GF-D8 (cell line): ENCODE results near the gene STAU1.
"Not testable (repeated sequence)": the region's sequence is repeated elsewhere in the genome, so short reads cannot be mapped to it uniquely, and the experiment has no call there.

ENCODE experiments used
- DNase-seq: peaks from one replicate; lab custom pipeline; 2025; lab: John Stamatoyannopoulos, UW

The STAU1 gene

DNA sequence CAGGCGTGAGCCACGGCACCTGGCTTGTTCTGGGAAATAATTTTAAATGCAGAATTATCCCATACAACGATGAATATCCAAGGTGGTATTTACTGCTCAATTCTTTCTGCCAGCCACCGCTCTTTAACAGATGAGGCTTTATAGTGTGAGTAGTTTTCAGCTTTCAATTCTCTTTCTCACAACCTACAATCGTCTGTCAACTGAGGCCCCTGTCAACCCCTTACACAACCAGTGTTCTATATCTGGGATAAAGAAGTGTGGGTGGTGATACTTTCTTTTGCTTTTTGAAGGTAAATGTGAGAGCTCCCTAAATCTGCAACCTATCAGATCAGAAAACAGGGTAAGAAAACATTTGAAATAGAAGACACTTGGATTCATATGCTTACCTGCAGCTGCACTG, 22.5 kb downstream of the STAU1 start:
- DNase-seq = no peak

GRCh38 chr20:49163696-49164095, 24.4 kb downstream of the STAU1 start:
- no peak for DNase-seq

GRCh38 chr20:49161428-49162152, 26.5 kb downstream of the STAU1 start:
- no peak for DNase-seq

DNA sequence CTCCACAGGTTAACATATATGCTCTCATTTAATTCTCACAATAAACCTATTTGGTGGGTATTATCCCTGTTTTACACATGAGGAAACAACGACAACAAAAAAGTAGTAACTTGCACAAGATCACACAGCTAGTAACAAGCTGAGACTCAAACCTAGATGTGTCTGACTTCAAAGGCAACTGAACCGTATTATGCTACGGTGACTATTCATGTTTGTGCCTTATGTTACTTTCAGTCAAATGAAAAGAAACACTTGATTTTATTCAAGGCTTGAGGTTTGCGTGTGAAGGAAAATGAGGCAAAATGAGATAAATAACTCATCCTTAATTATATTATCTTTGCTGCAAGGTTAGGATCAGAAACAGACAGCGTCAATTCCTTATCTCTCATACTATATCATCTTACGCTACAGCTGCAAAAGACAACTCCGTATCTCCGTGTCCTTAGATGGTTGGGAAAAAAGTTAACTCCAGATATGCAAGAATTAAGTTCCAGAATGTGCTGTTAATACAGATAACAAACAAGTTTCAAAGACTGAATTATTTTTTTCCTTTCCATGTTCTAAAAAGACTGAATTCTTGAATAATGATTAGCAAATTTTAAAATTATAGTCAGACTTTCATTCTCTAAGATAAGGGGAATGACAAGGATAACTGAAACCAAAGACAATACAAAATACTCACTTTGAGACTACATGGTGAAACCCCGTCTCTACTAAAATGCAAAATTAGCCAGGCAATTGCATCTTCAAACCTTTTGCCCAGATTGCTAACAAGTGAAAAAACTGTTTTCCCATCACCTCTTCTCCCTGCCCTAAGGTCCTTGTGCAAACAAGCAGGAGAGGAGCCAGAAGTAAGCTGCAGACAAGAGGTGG, 27.8 kb downstream of the STAU1 start:
- DNase-seq = no peak

- DNase-seq = no peak
Observed at GRCh38 chr20:49157146-49157545, 31.0 kb downstream of the STAU1 start.

DNA sequence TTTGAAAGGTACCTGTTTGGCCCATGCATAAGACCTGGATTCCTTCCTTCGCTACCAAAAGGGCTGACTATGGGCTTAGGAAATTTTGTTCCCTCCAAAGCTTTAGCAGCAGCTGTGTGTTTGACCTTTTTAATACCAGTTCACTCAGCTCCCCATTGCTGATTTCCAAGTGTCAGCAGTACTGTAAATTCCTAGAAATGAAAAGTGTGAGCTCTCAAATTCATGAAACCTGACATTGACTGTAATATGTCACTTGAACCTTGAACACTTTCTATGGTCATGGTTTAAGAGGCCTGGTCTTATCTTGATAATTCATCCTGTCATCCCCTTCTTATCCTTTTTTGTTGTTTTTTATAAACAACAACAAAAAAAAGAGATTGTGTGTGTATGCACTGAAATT, 31.7 kb downstream of the STAU1 start:
- DNase-seq = no peak

DNA sequence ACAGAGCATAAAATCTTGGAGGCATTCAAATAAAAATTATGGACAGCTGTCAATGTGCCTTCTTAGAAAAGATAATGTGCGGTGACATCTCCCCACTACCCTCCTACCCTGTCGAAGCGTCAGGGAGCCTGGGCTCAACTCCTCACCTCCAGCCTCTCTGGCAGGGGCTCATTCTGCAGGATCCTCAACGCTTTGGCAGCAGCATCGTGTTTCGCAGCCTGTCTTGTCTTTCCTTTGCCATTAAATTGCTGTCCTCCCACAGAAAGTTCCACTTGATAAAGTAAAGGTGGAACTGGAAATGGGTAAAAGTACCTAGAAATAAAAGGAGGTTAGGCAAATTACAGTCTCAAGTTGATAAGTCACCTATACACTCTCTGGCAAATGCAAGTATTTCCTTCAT, 36.7 kb downstream of the STAU1 start:
- no peak for DNase-seq

DNA sequence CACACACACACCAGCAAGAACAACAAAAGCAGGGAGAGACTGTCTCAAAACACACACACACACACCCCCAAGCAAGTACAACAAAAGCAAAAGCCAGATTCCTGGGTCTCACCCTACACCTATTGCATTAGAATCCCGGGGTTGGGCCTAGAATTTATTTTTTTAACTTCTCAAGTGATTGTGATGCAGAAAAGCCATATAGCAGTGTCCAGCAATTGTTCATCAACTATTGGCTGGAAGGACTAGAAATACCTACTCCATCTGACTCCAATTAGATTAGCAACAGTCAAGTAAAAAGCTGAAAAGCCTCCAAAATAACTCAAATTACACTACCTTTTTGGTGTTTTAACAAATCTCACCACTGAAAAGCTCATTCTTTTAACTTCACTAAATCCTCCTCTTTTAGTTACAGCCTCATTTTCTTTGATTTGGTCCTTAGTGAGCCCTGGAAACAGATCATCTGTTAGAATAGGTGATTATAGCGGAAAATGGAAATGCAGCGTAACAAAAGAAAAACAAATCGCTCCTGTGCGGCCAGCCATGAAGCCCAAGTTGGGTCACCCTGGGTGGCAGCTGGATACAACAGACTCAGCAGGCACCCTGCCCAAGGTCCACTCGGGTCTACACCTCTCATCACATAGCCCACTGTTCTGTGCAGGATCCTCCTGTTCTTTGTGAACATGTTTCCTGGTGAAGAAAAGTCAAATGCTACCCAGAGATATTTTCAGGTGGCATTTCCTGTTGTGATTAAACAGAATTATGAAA, 38.7 kb downstream of the STAU1 start:
- no peak for DNase-seq

DNA sequence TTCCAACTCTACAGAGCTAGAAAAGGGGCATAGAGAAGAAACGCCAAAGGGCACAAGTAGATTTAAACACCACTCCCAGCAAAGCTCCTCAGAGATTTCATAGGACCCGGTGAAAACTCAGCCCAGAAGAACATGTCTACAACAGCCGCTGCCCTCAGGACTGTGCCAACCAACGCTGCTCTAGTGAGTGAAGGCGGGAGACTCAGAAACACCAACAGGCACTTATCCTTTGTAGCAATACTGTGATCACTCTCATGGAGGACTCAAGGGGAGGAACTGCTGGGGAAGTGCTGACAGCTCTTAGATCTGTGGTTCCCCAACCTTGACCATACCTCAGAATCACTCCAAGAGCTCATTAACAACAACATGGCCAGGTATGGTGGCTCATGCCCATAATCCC, 39.5 kb downstream of the STAU1 start:
- DNase-seq = no peak

- no peak for DNase-seq
Observed at GRCh38 chr20:49147296-49147695, 40.8 kb downstream of the STAU1 start.

DNA sequence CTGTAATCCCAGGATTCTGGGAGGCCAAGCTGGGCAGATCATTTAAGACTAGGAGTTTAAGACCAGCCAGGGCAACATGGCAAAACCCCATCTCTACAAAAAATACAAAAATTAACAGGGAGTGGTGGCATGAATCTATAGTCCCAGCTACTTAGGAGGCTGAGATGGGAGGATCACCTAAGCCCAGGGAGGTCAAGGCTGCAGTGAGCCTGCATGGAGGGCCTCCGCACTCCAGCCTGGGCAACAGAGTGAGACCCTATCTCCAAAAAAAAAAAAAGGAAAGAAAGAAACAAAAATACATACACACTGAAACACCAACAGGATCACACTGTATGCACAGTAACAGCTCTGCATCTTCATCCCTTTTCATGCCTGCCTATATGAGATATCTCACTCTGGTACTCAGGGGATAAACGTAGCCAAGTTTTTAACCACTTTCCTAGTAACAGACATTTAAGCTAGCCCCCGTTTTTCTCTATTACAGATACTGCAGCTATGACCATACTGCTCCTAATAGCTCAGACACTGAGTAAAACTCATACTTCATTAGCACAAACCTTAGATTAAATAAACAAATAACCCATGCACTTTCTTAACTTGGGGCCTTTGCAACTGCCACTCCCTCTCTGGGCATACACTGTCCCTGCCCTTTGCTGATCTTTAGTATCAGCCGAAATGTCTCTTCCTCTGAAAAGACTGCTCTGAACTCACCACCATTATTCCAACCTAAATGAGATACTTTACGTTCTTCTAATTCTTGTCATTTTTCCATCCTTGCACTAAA, 41.5 kb downstream of the STAU1 start:
- no peak for DNase-seq

DNA sequence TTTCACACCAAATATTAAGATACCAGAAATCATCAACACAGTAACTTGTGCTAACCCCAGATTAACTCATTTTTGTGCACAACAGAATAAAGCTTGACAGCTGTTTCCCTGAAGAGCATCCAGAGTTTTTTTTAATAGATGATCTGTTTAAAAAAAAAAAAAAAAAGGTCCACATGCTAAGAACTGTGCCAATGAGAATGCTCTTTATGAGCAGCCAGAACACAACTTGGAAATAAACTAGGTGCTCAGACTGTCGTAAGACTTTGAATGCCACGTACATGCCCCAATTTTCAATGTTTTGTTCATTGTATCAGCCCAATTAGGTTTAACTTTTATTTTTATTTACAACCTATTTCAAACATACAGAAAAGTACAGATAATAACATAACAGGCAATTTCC, 47.3 kb downstream of the STAU1 start:
- no peak for DNase-seq

DNA sequence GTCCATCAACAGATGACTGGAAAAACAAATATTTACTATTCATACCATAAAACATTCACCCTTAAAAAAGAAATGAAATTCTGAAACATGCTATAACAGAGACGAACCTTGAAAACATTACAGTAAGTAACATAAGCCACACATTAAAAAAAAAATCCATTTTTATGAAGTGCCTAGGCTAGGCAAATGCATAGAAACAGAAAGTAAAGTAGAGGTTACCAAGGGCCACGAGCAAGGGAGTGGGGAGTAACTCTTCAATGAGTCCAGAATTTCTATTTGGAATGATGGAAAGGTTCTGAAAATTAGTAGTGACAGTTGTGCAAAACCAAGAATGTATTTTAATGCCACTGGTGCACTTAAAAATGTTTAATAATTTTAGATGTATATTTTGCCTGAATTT, 47.7 kb downstream of the STAU1 start:
- no peak for DNase-seq

- DNase-seq = no peak
Observed at GRCh38 chr20:49138431-49138830, 49.7 kb downstream of the STAU1 start.

DNA sequence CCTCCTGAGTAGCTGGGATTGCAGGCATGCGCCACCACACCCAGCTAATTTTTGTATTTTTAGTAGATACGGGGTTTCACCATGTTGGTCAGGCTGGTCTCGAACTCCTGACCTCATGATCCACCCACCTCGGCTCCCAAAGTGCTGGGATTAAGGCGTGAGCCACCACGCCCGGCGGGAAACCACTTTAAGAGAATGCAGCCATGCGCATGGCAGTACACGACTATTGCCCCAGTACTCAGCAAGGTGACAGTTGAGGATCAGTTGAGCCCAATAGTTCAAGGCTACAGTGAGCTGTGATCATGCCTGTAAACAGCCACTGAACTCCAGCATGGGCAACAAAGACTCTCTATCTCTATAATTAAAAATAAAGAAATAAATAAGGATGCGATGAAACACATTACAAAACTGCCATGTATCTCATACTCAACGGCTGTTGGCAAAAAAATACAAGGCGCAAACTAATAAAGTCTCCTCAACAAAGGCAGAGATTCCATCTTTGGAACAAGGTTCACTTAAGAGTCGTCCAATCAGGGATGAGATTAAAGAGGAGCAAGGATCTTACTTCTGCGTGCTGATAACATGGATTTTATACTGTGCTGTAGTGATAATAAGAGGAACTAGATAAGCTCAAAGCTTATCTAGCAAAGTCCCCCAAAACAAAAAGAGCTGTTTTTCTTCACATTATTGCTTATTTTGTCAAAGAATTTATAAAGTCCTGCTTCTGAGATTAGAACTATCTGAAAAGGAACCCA, 51.1 kb downstream of the STAU1 start:
- DNase-seq = no peak

DNA sequence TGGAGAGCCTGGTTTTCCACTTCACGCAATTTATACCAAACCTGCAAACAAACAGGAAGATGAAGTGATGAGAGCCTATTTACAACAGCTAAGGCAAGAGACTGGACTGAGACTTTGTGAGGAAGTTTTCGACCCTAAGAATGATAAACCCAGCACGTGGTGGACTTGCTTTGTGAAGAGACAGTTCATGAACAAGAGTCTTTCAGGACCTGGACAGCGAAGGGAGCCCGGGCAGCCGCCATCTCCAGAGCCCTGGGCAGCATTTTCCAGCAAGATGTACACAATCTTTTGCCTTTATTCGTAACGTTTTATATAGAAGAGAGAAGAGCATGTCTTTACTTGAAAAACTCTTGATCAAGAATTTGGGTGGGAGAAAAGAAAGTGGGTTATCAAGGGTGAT, 53.3 kb downstream of the STAU1 start:
- not testable (repeated sequence) for DNase-seq

- DNase-seq = no peak
Observed at GRCh38 chr20:49133571-49133970, 54.6 kb downstream of the STAU1 start.

DNA sequence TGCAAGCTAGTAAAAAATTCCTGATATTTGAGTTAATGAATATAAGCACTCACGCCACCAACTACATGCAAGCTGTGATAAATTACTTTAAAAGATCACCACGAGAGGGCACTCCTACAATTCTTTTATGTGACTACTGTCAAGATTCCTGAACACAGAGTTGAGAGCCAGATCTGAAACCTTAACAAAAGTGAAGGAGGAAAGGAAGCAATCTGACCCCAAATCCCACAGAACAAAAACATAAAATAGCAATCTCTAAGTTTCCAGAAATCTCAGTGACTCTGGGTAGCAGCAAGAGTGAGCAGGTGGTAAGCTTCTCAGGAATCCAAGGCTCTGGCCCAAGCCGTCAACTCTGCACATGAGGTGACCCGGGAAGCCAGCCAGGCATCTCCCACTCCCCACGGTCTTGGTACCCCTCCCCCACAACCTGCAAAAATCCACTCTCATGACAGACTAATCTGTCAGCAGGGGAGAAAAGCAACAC, 55.1 kb downstream of the STAU1 start:
- DNase-seq = peak; percentile 12

GRCh38 chr20:49123982-49124381, 64.2 kb downstream of the STAU1 start:
- DNase-seq = no peak

DNA sequence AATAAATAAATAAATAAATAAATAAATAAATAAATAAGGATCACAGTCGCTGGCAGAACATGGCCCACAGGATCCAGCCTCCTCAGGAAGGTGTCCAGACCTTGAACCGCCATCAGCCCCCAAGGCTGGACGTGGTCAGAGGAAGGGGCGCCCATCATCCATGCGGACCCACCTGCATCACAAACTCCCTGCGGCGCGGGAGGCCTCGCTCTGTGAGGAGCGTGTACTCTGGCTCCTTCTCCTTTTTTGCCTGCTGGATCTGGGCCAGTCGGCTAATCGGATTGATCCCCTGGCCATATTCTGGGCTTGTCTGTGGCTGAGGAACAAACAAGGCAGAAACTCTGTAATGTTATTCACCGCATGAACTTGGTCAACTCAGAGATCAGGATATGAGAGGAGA, 65.2 kb downstream of the STAU1 start:
- no peak for DNase-seq

DNA sequence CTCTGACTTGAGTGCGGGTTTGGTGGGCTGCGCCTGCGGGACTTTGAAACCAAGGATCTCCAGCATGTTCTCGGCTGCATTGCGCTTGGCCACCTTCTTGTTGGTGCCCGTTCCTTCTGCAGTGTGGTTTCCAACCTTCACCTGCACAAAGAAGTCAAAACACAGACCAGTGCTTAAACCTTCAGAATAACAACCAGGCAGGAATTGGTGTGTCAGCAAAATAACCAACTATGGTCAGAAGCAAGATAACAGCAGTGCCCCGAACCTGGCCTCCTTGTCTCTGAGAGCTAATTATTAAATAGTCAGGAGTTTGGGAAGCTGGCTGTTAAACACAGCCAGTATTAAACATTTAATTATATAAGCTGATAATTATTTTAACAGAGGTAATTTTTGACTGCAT, 68.1 kb downstream of the STAU1 start:
- DNase-seq = no peak
